GM13977 (cell line): Measurements from ENCODE around the gene FNDC3A.

Experiments
- DNase-seq: peaks from one replicate; pipeline ENCODE4 v3.0.0; 2012; ENCODE audit warnings: low spot score
- in situ Hi-C: fragments of 300-500 bp; cut with MboI; formaldehyde crosslinking; loops from one replicate; pipeline ENCODE4 v1.12.0; 2022; ENCODE audit warnings: low sequenced_read_pairs, low pct_unique_long_range_greater_than_20kb, mixed read lengths, inconsistent platforms; ENCODE audit not compliant: unreplicated experiment
- TF ChIP-seq, protein P1 (sequence below): IDR thresholded peaks from 2 replicates; pipeline ENCODE4 v1.5.1; 2012; ENCODE audit warnings: mild to moderate bottlenecking, control low read depth; ENCODE audit not compliant: insufficient read depth; ENCODE audit errors: extremely low read depth, missing control alignments

FNDC3A gene

DNA sequence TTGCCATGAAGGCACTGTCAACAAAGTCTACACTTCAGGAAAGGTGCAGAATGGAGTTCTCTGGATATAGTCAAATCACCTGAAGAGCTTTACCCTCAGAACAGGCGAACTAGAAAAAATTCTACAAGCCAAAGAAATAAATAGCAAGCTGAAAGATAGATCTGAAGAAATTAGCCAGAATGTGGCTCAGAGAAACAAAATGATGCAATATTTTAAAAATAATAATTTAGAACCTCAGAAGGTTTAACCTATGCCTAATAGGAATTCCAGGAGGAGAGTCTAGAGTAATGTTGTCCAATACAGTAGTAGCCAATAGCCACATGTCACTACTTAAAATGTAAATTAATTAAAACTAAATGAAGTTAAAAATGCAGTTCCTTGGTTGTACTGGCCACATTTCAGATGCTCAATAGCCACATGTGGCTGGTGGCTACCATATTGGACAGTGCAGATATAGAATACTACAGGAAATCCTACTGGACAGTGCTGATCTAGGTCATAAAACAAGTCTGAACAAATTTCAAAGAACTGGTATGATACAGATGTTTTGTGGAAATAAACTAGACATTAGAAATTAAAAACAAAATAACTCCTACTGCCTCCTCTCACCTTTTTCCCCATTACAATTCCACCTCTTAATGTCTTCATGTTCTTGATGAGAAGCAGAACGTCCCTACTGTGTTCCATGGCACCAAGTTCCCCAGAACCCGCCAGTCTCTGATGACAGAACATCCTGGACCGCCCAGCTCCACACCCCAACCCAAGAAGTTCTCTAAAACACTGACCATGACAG, 271.3 kb downstream of the FNDC3A start:
- TF ChIP-seq, protein P1, sequence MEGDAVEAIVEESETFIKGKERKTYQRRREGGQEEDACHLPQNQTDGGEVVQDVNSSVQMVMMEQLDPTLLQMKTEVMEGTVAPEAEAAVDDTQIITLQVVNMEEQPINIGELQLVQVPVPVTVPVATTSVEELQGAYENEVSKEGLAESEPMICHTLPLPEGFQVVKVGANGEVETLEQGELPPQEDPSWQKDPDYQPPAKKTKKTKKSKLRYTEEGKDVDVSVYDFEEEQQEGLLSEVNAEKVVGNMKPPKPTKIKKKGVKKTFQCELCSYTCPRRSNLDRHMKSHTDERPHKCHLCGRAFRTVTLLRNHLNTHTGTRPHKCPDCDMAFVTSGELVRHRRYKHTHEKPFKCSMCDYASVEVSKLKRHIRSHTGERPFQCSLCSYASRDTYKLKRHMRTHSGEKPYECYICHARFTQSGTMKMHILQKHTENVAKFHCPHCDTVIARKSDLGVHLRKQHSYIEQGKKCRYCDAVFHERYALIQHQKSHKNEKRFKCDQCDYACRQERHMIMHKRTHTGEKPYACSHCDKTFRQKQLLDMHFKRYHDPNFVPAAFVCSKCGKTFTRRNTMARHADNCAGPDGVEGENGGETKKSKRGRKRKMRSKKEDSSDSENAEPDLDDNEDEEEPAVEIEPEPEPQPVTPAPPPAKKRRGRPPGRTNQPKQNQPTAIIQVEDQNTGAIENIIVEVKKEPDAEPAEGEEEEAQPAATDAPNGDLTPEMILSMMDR = no peak
- no peak for DNase-seq
- in situ Hi-C loops = no loop called here

DNA sequence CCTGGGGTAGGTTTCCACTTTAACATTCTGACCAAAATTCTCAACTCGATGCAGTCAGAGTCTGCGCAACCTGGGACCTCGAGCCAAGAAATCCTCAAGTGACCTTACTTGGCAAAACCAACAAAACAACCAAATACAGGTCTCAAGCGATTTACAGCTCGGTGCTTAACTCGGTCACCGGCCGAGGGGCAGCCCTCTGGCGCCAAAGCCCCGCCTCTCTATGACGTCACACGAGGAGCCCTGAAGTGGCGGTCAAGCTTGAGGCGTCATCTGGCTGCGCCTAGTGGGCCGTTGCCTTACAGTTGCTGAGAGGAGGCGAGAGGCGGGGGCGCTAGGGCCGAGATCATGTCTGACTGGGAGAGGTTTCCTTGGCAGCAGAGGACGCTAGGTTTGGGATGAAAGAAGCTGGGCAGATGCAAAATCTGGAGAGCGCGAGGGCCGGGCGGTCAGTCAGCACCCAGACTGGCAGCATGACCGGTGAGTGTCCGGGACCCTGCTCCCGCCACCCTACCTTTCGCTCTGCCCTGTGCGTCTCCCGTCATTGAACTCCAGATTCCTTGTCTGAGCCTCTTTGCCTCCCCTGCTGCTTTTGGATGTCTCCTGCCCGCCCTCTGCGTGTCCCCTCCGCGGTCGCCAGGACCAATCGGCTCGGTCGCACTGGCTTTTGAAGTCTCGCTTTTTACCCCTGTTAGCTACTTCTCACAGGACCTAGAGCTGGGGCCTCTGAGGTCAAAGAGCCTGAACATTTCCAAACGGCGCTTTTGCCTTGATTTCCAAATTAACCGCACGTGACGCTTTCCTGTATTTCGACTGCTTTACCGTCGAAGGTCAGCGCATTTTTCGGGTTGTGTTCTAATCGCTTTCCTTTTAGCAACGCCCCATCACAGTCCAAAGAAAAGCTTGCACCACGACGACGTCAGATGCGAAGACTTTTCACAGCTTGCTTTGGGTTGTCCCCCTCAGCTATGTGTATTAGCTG, 272.2 kb downstream of the FNDC3A start, which contains the start of gene CDADC1:
Gene CDADC1 (plus strand): TSS at position 283 of the 979 bp plus-strand sequence. CDS start 113 bp downstream, at position 396.
- DNase-seq = peak; percentile 90

DNA sequence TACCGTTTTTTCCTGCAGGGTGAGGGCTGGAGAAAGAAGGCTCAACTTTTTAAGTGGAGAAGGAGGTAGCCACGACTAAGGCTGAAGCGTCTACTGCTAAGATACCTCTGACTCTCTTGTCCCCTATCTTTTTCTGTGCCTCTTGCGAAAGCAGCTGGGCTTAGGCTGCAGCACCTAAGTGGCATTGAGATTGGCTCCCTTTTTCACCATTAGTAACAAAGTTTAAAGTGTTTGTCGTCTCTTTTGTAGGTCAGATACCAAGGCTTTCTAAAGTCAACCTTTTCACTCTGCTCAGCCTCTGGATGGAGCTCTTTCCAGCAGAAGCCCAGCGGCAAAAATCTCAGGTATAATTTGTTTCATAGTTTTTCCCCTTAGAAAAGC, 272.9 kb downstream of the FNDC3A start:
- no peak for DNase-seq
- in situ Hi-C loops = no loop called here
- TF ChIP-seq, protein P1 = no peak

More for the DNA sequence above, 272.2 kb downstream of the FNDC3A start, which contains the start of gene CDADC1:
- TF ChIP-seq, protein P1 = peak; percentile 6
- in situ Hi-C loops = no loop called here

DNA sequence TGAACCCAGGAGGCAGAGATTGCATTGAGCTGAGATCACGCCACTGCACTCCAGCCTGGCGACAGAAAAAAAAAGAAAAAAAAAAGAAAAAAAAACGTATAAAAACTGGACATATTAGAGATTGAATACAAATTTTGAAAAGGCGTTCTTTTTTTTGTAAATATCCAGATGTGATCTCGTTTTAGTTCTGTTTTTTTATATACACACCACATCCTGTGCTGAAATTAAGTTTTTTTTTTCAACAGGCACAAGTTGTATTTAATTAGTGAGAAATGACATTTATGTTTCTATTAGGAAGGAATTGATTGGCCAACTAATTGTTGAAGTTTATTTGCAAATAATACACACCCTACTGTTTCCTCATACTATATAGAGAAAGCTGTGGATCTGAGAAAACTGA, 275.6 kb downstream of the FNDC3A start:
- DNase-seq = no peak
- TF ChIP-seq, protein P1 = no peak
- in situ Hi-C loops = no loop called here

DNA sequence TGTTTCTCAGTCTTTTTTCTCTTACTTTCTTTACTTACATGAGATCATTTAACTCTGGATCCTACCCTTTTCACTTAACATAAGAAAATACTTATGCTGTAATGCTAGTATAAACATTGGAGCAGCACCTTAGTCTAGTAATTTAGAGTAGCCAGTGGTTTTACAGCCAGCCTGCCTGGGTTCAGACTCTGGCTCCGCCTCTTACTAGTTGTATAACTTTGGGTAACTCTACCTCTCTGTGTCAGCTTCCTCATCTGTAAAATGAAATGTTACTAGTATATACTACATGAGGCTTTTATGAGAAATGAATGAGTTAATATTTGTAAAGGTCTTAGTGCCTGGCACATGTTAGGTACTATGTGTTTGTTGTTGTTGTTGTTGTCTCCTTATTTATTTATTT, 277.6 kb downstream of the FNDC3A start:
- TF ChIP-seq, protein P1 = no peak
- no peak for DNase-seq
- in situ Hi-C loops = no loop called here

DNA sequence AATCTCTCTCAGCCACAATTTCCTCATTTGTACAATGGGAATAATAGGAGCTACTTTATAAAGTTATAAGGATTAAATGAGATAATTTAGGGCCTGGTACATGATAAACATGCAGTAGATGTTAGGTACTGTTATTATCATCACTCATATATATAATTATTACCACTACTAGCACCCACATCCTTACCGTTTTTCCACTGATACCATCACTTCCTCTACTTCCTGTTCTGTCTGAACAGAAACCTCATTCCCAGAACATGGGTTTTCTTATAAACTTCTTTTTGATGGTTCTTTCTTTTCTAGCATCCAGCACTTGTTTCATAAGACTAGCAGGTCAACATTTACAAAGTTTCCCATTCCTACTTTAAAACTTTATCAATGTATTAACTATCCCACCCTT, 278.3 kb downstream of the FNDC3A start:
- TF ChIP-seq, protein P1 = no peak
- in situ Hi-C loops = no loop called here

More for the DNA sequence above, 278.3 kb downstream of the FNDC3A start:
- no peak for DNase-seq
